Subcutaneous adipose tissue (tissue), 4 donors: ENCODE measurements around the gene GDPD5. TPM values are rescaled to one million over a fixed set of nuclear protein-coding genes. Genes with fewer than 3 reads are reported as not detected.

ENCODE experiments used
- CTCF ChIP-seq: fragments of 450-650 bp; IDR thresholded peaks from one replicate; pipeline ENCODE4 v1.5.1; 2016; ENCODE audit warnings: low read depth, mild to moderate bottlenecking, control low read depth, antibody characterized with exemption, moderate library complexity
- total RNA-seq, 4 donors: library from RNA; depleted of rRNA; stranded (reverse); fragments of >200 nt; gene quantifications; one replicate each; pipeline ENCODE4 v1.1.0, GENCODE V29; 2016

Gene GDPD5
- total RNA-seq, 4 donors from 2014 or later = 19.2 to 96.8 (median 32.6) TPM

DNA sequence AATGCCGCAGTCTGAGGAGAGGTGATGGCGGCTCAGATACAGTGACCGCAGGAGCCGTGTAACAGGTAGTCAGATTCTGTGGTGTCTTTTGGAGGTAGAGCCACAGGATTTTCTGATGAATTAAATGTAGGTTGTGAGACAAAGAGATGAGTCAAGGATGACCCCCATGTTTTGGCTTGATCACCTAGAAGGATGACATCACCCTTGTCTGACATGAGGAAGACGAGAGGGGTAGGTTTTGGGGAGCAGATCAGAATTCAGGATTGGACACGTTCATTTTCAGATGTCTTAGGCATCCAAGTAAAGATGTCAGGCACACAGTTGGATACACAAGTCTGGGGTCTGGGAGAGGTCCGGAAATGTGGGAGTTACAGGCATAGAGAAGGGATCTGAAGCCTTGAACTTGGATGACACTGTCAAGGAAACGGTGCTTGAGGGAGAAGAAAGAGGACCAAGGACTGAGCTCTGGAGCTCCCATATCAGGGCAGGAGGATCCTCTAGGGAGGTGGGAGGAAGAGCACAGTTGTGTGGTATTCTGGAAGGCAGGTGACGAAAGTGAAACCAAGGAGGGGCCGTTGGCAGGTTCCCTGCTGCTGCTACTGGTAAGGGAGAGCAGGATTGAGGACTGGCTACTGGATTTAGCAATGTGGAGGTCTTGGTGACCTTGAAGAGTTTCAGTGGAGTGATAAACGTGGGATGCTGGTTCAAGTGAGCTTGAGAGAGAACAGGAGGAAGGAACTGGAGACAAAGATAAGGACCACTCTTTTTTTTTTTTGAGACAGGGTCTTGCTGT lies 12.6 kb upstream of the GDPD5 start:
- TF ChIP-seq CTCF = no peak

- TF ChIP-seq CTCF = no peak
Observed at GRCh38 chr11:75537740-75538139, 12.0 kb upstream of the GDPD5 start.

DNA sequence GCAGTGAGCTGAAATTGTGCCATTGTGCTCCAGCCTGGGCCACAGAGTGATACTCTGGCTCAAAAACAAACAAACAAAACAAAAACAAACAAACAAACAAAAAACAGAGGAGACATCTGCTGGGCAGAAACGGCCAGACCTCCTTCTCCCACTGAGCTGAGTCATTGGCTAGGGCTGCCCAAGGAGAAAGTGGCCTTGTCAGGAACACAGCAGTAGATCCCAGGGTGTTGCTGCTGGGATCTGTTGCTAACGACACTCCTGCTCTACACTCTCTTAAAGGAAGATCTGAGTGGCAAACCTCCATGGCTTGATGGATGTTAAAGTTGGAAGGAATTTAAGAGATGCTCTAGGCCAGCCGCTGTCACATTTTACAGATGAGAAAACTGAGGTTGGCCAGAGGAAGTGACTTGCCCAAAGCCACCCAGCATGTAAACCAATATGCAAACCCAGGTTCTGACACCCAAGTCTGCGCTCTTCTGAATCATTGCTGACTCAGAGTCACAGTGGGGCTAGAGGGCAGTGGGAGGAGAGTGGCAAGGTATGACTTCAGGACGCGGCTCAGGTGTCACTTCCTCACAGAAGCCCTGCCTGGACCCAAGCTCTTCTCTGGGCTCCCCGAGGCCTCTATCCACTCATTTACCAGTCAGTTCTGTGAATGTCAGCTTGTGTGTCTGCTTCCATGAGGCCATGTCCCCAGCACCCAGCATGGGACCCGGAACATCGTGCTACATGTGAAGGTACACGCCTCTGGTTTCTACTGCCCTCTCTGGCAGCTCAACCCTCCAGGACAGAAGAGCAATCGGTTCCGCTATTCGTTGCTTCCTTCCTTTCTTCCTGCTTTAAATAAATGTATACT lies 11.3 kb upstream of the GDPD5 start:
- TF ChIP-seq CTCF = no peak

DNA sequence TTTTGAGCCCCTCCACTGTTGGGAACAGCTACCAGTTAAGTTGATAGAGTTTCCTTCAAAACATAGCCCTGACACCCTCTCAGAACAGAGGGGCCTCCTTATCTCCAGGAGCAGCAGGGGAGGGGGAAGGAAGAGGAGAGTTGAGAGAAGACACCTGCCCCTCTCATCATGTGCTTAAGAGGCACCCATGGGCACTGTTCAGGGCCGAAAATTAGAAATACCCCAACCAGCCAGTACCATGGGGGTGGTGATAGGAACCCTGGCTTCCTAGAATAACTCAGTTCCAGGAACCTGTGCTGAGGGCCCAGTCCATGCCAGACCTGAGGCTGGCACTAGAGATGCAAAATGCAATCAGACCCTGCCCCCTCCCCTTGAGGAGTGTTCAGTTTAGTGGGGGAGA lies 9.3 kb upstream of the GDPD5 start:
- no peak for TF ChIP-seq CTCF

GRCh38 chr11:75534259-75535069 lies 8.7 kb upstream of the GDPD5 start:
- no peak for TF ChIP-seq CTCF

DNA sequence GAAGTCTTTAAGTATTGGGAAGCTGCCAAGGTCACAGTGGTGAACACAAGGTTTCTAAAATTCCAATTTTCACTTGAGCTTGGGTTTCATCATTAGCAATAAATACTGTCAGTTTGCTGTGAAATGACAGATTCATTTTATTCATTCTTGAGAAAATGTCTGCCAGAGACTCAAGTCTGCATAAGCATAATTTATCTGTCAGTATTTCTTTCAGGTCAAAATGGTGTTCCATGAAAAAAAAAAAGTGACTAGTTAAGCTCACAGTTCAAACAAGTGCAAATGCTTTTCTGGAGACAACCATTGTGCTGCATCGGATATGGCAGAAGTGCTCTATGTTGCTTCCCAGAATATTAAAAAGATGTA lies 8.1 kb upstream of the GDPD5 start:
- TF ChIP-seq CTCF = no peak
